Vagina (tissue), 2 donors: ENCODE results near the gene MAT2B. TPM values are rescaled to one million over a fixed set of nuclear protein-coding genes. Genes with fewer than 3 reads are reported as not detected.

ENCODE experiments used
- DNase-seq, 2 donors: peaks; one replicate each; pipeline ENCODE4 v3.0.0-alpha.2; 2017; ENCODE audit errors: extremely low spot score in 2 of 2
- H3K27ac ChIP-seq: fragments of 200-600 bp; sonication (generic); one replicate; pipeline ENCODE4 v1.5.1; 2019
- H3K27me3 ChIP-seq: fragments of 200-600 bp; sonication (generic); one replicate; pipeline ENCODE4 v1.5.1; 2019
- H3K36me3 ChIP-seq, 2 donors: fragments of 200-600 bp; sonication (generic); one replicate each; pipeline ENCODE4 v1.5.1; 2017 to 2019
- H3K4me1 ChIP-seq: fragments of 200-600 bp; sonication (generic); one replicate; pipeline ENCODE4 v1.5.1; 2019
- H3K4me3 ChIP-seq, 2 donors: fragments of 200-600 bp; sonication (generic); 1 replicate in 1 of 2; 2 replicates in 1 of 2; pipeline ENCODE4 v1.5.1; 2016 to 2019
- H3K9me3 ChIP-seq: fragments of 200-600 bp; sonication (generic); one replicate; pipeline ENCODE4 v1.5.1; 2019
- POLR2A ChIP-seq, 2 donors: fragments of 450-650 bp; IDR thresholded peaks; one replicate each; pipeline ENCODE4 v1.6.1; 2017; ENCODE audit warnings: antibody characterized with exemption in 2 of 2, mild to moderate bottlenecking in 2 of 2, moderate library complexity in 2 of 2
- POLR2AphosphoS5 ChIP-seq, 2 donors: sonication (generic); formaldehyde crosslinking; IDR thresholded peaks; one replicate each; pipeline ENCODE4 v1.9.0; 2017; ENCODE audit warnings: antibody characterized with exemption in 2 of 2, mild to moderate bottlenecking in 2 of 2, low read depth in 1 of 2; ENCODE audit not compliant: insufficient read depth in 1 of 2
- intact Hi-C: fragments of 100-400 bp; cut with DNase I; formaldehyde crosslinking; loops from one replicate; pipeline ENCODE4 v1.15.1; 2023
- total RNA-seq: library from RNA; depleted of rRNA; stranded (reverse); fragments of >200 nt; gene quantifications from one replicate; pipeline ENCODE4 v1.2.3, GENCODE V29; 2016
- TF ChIP-seq, protein P1 (sequence below), 3 experiments: fragments of 450-650 bp in 2 of 3; fragments of 200-600 bp in 1 of 3; sonication (generic) in 1 of 3; IDR thresholded peaks; one replicate each; pipeline ENCODE4 v1.5.1; 2017 to 2019; ENCODE audit warnings: antibody characterized with exemption in 3 of 3, mild to moderate bottlenecking in 2 of 3, moderate library complexity in 2 of 3

MAT2B gene
- total RNA-seq, 1 donor from 2014 or later: 38.3 TPM

DNA sequence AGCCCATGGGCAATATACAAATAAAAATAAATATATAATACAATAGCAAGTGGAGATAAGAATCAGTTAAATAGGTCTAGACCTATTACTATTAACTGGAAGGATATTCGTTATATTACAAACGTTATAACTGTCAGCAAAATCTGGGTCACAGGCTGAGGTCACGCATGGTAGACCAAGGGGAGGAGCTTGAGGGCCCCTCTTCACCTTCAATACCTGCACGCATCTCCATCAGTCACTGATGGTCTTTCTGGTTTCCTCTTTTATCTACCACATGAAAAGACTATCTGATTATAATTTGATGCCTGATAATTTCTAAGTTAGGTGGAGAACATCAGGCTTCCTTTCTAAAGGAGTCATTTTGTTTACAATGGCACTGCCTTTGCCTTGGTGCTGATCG lies 43.2 kb downstream of the MAT2B start:
- DNase-seq: no peak
- intact Hi-C loops: no loop called here
- Histone ChIP-seq H3K9me3 (no peaks in the 10 kb centered on the region), H3K27me3 (no peaks in the 10 kb centered on the region), H3K27ac (no peak overlapping the region), H3K36me3 (no peaks in the 10 kb centered on the region), H3K4me1 (no peaks in the 10 kb centered on the region), H3K4me3 (no peak overlapping the region)
- TF ChIP-seq POLR2A (IDR thresholded peaks at IDR 0.05): no peak
- TF ChIP-seq, protein P1, sequence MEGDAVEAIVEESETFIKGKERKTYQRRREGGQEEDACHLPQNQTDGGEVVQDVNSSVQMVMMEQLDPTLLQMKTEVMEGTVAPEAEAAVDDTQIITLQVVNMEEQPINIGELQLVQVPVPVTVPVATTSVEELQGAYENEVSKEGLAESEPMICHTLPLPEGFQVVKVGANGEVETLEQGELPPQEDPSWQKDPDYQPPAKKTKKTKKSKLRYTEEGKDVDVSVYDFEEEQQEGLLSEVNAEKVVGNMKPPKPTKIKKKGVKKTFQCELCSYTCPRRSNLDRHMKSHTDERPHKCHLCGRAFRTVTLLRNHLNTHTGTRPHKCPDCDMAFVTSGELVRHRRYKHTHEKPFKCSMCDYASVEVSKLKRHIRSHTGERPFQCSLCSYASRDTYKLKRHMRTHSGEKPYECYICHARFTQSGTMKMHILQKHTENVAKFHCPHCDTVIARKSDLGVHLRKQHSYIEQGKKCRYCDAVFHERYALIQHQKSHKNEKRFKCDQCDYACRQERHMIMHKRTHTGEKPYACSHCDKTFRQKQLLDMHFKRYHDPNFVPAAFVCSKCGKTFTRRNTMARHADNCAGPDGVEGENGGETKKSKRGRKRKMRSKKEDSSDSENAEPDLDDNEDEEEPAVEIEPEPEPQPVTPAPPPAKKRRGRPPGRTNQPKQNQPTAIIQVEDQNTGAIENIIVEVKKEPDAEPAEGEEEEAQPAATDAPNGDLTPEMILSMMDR (IDR thresholded peaks at IDR 0.05): no peak
- TF ChIP-seq POLR2AphosphoS5 (IDR thresholded peaks at IDR 0.05; ENCODE audit: insufficient read depth in 1 of 2, low read depth in 1 of 2): no peak

GRCh38 chr5:163551156-163551555 lies 45.7 kb downstream of the MAT2B start:
- no peak overlapping the region for H3K4me3 ChIP-seq
- intact Hi-C loops: no loop called here
- no peak for TF ChIP-seq POLR2AphosphoS5 (IDR thresholded peaks at IDR 0.05; ENCODE audit: insufficient read depth in 1 of 2, low read depth in 1 of 2)
- TF ChIP-seq, protein P1 (IDR thresholded peaks at IDR 0.05): no peak
- no peak for TF ChIP-seq POLR2A (IDR thresholded peaks at IDR 0.05)
- no peak overlapping the region for H3K27ac ChIP-seq
- no peaks in the 10 kb centered on the region for H3K36me3 ChIP-seq
- H3K9me3 ChIP-seq: no peaks in the 10 kb centered on the region
- DNase-seq: no peak
- H3K4me1 ChIP-seq: no peaks in the 10 kb centered on the region
- no peaks in the 10 kb centered on the region for H3K27me3 ChIP-seq

DNA sequence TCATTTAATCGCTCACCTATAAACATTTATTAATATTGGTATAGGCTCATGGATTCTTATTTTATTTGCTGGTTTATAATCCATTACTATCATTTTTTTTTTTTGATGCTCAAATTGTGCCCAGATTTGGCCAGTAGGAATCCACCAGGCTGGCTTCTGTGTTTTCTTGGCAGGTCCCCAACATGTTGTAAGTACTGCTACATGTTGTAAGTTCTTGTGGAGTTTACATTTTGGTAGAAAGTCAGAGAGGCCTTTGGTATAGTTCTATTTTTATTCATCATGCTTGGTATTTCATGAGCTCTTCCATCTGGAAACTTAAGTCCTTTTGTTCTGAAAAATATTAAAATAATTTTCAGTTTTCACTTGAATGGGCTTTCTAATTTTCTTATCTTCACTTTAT lies 47.1 kb downstream of the MAT2B start:
- Histone ChIP-seq H3K27ac (no peak overlapping the region), H3K9me3 (no peaks in the 10 kb centered on the region), H3K27me3 (no peaks in the 10 kb centered on the region), H3K36me3 (no peaks in the 10 kb centered on the region), H3K4me3 (no peak overlapping the region), H3K4me1 (no peaks in the 10 kb centered on the region)
- no peak for DNase-seq
- no peak for TF ChIP-seq POLR2AphosphoS5 (IDR thresholded peaks at IDR 0.05; ENCODE audit: insufficient read depth in 1 of 2, low read depth in 1 of 2)
- TF ChIP-seq, protein P1 (IDR thresholded peaks at IDR 0.05): no peak
- no peak for TF ChIP-seq POLR2A (IDR thresholded peaks at IDR 0.05)
- intact Hi-C loops: no loop called here

DNA sequence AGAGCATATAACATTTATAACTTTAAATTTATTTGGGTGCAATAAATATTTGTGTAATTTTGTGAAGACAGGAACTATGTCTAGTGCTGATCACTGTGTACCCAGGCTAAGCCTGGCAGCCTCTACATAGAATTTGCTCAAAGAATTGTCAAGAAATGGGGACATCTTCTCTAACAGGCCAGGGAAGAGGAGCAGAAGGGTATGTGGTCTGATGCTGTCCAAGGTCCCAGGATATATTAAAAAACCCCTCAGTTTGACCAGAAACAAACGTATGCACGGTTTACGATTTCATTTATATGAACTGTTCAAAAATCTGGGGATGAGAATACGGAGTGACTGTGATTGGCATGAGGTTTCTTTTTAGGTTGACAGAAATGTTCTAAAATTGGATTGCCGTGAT lies 55.9 kb downstream of the MAT2B start:
- no peak for TF ChIP-seq POLR2AphosphoS5 (IDR thresholded peaks at IDR 0.05; ENCODE audit: insufficient read depth in 1 of 2, low read depth in 1 of 2)
- no peak for TF ChIP-seq POLR2A (IDR thresholded peaks at IDR 0.05)
- TF ChIP-seq, protein P1 (IDR thresholded peaks at IDR 0.05): no peak

DNA sequence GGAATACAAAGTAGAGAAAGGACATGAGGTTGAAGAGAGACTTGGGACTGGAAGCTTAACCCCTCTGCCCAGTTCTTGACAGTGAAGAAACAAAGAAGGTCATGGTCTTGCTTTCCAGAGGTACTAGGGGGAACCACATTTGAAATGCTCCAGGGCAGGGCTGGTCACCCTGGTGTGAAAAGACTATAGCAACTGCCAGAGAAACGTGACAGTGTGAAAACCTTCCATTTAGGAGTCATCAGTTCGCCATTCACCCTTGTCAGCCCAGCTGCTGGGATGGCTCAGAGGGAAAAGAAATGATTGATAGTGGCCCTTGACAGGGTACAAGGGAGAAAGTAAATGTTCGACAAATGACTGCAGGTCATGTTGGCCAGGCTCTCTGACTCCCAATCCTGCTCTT lies 56.7 kb downstream of the MAT2B start:
- DNase-seq: no peak
- TF ChIP-seq POLR2AphosphoS5 (IDR thresholded peaks at IDR 0.05; ENCODE audit: insufficient read depth in 1 of 2, low read depth in 1 of 2): no peak
- H3K4me1 ChIP-seq: peaks cover 20% of the 10 kb centered on the region
- H3K9me3 ChIP-seq: no peaks in the 10 kb centered on the region
- no peaks in the 10 kb centered on the region for H3K36me3 ChIP-seq
- intact Hi-C loops: no loop called here
- no peaks in the 10 kb centered on the region for H3K27me3 ChIP-seq
- no peak overlapping the region for H3K4me3 ChIP-seq
- no peak overlapping the region for H3K27ac ChIP-seq

More for the DNA sequence above, 55.9 kb downstream of the MAT2B start:
- Histone ChIP-seq H3K36me3 (no peaks in the 10 kb centered on the region), H3K9me3 (no peaks in the 10 kb centered on the region), H3K27me3 (no peaks in the 10 kb centered on the region), H3K4me1 (peaks cover 13% of the 10 kb centered on the region), H3K4me3 (no peak overlapping the region), H3K27ac (no peak overlapping the region)
- no peak for DNase-seq
- intact Hi-C loops: no loop called here
